Stimulated activated CD8-positive, alpha-beta memory T cell treated with anti-CD3 and anti-CD28 coated beads, Interleukin-15, amount 100 ng/mL, for 4 hours (primary cell): ENCODE results near the gene CLDND1.

Experiments
- DNase-seq, 2 donors: peaks; one replicate each; pipeline ENCODE4 v3.0.0-alpha.2; 2020; ENCODE audit warnings: low read depth in 2 of 2

Gene CLDND1

DNA sequence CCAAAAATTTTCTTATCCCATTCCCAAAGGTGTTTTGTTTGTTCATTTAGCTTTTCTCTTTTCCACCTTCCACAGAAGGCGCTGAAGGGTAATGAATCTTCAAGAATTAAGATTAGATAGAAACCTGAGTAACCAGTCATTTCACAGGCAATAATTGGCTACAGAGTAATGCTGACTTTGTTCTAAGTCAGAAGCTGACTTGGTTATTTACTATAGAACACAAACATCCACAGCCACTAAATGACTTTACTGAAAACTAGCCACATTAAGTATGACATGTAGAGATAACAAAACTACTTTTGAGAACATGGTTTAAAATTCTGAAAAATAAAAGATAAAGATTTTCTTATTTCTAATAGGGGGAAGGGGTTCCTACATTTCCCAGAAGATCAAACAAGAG is 7.8 kb downstream of the CLDND1 start:
- no peak for DNase-seq

DNA sequence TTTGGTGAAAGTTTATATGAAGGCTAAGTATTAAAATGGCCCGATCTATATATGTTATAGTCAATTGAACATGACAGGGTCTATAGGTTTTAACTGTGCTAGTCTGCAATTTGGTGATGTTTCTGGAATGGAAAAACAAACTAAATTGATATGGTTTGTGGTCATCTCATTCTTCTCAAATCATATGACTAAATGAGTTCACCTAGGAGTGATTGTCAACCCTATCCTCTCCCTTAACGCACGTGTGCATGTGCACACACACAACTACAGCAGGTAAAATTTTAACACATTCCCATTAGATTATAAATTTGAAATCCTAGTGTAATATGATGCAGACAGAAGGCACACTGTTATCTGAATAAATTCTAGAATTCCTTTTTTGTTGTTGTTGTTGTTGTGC is 9.0 kb downstream of the CLDND1 start:
- no peak for DNase-seq

DNA sequence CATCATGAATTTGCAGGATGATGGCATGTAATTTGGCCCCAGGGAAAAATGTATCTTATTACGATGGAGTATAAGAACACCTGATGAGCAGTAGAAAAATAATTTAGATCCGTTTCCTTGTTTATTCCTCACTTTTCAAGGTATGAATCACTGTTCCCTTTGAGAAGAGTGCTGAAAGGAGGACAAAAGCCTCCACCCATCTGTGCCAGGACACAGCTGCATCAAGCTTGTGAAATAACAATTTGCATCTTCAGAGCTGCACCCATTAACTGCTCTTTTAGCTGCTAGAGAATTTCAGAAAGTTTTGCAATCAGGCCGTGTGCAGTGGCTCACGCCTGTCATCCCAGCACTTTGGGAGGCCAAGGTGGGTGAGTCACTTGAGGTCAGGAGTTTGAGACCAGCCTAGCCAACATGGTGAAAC is 9.6 kb downstream of the CLDND1 start:
- DNase-seq = no peak

DNA sequence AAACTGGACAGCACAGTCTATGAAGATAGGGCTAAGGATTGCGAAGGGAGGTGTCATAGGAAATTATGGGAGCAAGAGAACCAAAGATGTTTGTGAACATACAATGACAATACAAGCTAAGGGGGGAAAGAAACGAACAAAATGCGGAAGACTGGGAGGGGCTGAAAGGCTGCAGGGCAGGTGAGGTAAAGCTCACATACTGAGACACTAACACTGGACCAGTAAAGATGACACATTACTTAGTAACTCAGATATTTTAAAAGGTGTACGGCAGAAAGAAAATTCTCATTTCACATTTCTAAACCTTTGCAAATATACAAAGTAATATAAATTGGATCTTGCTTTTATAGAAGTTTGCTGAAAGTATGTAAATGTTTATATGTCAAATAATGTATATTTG is 10.1 kb downstream of the CLDND1 start:
- no peak for DNase-seq

DNA sequence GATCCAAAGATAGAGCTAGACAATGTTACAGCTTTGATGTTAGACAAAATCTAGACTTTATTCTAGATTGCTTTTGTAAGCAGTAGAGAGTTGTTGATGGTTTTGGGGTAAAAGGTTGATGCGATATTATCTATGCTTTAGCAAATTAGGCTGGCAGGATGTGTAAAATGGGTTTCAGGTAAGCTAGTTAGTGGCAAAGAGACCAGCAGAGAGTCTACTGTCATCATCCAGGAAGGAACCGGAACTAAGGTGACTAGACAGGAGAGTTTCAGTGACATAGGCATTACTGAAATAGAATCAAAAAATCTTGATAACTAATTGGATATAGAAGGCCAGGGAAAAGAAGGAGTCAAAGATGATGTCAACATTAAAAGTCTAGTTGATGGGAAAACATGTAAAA is 14.1 kb downstream of the CLDND1 start:
- no peak for DNase-seq

DNA sequence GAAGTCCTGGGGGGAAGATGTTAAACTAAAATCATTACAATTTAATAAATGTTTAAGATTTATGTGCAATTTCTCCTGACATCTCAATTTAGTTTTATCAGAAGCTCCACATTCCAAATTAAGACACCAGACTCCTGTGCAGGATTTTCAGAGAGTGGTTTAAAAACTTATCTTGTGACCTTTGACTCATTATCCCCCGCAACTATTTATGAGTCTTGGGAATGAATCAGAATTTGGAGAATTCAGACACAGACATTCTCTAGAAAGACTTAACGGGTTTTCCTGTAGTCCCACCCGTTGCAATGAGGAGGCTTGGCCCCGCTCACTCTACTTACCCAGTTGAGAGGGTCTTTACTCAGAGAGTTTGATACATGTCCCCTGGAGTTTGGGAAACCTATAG is 18.2 kb downstream of the CLDND1 start:
- no peak for DNase-seq

DNA sequence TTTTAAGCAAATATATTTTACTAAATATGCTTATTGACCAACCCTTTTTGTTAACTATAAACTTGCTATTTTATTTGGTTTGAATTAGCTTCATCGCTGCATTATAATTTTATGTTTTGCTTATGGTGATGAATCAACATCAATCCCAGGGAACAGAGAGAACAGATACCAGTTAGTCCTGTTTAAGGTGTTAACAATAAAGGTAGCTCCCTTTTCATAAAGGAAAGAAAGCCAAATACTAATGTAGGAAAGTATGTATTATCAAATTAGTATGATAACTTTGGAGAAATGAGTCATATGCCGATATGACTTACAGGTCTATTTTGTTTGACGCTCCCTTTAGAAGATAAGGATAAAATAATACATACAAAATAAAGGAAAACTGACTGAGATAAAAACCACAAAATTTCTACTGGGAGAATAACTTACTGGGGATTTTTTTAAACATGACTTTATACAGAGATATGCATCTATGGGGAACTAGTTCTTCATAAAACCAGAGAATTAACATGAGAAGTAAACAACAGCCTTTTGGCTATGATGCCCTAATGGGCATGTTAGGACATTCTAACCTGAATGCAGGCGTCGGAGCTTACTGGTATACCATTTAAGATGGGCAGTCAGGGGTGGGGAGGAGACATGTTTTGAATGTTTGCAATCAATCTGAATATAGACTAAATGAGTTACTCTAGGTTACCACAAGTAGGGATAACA is 20.7 kb downstream of the CLDND1 start:
- no peak for DNase-seq

DNA sequence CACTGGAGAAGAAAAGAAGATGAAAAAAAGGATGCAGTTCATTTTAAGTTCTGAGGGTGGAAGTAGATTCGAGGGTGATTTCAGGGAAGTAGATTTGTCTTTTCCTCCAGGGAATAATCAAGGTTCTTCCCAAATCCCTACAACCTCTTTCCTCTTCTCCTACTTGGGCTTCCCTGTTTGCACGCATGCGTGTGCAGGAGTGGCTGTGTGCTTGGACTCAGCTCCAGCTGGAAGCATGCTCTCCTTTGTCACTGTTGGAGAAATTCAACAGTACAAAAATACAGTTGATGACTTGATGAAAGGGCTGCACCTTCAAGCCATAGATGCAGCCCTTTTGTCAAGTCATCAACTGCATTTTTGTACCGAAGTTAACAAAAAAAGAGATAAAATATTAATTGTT is 21.4 kb downstream of the CLDND1 start:
- DNase-seq = no peak

DNA sequence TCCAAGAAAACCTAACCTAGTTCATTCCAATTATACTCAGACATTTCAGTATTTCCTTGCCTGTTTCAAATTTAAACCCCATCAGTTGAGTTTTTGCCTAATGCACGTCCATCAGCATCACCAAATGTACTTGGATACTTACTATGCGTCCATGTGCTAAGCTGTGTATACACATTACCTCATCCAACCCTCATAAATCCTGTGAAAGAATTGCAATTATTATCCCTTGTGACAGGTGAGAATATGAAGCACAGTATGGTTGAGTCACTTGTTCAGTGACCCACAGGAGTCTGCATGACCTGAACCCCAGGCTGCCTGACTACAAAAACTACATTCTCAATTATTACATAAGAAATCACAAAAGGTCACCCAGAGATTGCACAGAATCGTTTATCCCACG is 22.7 kb downstream of the CLDND1 start:
- no peak for DNase-seq

DNA sequence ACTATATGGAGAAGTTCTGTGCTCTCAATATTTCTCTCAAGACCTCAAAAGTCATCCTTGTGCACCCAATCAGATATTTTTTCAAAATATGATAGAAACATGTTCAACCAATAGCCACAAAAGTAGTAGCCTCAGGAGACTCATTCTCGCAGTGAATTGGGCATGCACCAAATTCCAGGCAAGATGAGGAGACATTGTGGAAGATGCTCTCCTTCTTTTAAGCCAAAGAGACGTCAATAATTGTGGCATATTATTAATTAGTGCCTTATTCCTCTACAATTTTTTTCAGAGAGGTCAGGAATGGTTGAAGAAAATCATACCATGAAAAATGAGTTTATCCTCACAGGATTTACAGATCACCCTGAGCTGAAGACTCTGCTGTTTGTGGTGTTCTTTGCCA is 25.3 kb downstream of the CLDND1 start, which contains the start of gene OR5K2:
Gene OR5K2, plus strand, starts transcription at position 301 of the 400 bp plus-strand sequence. Its CDS starts 0 bp downstream, at position 301.
- no peak for DNase-seq

DNA sequence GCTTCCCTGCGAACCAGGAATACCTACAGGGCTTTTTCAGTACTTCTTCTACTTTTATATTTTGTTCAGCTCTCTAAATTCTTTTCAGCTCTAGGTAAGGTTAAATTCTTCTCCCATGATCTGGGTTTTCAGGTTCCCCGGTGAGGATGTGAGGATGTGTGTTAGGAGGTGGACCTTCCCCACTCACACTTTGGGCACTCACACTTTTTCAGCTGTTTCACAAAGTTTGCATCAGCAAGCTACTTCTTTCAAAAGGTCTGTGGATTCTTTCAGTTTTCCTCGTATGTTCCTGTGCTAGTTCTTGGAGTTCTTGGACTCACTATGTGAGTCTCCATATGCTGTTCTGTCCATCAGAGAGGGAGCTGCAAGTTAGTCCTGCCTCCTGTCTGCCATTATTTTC is 39.1 kb downstream of the CLDND1 start:
- no peak for DNase-seq

DNA sequence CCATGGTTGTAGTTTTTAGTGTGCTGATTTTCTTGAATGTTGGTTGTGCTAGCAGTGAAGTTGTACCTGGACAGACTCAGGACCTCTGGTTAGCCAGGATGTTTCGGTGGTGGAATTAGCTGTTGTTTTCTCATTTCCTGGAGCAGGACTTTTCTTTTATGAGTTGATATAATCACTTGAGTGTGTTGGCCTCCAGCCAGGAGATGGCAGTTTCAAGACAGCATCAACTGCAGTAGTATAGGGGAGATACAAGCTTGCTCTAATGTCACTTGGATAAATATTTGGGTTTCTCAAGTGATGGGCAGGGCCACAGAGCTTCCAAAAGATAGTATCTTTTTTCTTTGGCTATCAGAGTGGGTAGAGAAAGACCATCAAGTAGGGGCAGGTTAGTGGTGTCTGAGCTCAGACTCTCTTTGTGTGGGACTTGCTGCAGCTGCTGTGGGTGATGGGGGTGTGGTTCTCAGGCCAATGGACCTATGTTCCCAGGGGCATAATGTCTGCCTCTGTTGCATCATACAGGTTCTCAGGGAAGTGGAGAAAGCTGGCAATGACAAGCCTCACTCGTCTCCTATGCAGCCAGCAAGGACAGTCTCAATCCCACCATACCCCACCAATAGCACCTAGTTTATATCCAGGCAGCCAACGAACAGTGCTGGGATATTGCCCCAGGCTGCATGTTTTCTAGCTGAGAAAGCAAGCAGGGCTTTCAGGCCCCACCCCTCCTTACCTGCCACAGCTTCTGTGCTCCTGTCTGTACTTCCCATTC is 39.8 kb downstream of the CLDND1 start:
- no peak for DNase-seq
